ENCODE data around the gene REL.

DNA sequence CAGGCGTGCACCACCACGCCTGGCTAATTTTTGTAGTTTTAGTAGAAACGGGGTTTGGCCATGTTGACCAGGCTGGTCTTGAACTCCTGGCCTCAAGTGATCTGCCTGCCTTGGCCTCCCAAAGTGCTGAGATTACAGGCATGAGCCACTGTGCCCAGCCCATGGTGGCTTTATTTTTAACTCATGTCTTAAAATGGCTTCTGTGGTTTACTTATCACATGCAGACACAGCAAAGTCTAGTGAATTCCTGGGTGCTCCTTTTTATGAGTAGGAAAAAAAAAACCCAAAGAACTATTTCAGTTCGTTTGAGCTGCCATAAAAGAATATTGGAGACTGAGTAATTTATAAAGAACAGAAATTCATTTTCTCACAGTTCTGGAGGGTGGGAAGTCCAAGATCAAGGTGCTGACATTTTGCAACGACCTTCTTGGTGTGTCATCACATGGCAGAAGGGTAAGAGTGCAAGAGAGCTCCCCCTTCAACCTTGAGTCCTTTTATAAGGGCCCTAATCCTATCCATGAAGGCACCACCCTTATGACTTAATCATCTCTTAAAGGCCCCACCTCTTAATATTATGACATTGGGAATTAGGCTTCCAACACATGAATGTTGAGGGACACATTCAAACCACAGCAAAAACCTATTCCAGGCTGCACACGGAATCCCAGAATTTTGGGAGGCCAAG is 12.6 kb upstream of the REL start:
- TF ChIP-seq, protein P1, sequence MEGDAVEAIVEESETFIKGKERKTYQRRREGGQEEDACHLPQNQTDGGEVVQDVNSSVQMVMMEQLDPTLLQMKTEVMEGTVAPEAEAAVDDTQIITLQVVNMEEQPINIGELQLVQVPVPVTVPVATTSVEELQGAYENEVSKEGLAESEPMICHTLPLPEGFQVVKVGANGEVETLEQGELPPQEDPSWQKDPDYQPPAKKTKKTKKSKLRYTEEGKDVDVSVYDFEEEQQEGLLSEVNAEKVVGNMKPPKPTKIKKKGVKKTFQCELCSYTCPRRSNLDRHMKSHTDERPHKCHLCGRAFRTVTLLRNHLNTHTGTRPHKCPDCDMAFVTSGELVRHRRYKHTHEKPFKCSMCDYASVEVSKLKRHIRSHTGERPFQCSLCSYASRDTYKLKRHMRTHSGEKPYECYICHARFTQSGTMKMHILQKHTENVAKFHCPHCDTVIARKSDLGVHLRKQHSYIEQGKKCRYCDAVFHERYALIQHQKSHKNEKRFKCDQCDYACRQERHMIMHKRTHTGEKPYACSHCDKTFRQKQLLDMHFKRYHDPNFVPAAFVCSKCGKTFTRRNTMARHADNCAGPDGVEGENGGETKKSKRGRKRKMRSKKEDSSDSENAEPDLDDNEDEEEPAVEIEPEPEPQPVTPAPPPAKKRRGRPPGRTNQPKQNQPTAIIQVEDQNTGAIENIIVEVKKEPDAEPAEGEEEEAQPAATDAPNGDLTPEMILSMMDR (IDR thresholded peaks at IDR 0.05) = no peak
- no peak for TF ChIP-seq EP300 (IDR thresholded peaks at IDR 0.05)
- TF ChIP-seq POLR2A (IDR thresholded peaks at IDR 0.05) = no peak

Measured in tibial nerve (tissue), 4 donors.